Heart right ventricle (tissue), 16 donors: ENCODE measurements around the gene TNRC6B. TPM values are rescaled to one million over a fixed set of nuclear protein-coding genes. Genes with fewer than 3 reads are reported as not detected.
A peak's percentile ranks its signal among the peaks of the same experiment; 100 is the strongest.
"Not testable (repeated sequence)": the region's sequence is repeated elsewhere in the genome, so short reads cannot be mapped to it uniquely, and the experiment has no call there.

Experiments used
- ATAC-seq, 8 donors: fragments of 200-7000 bp; cut with Tn5 transposase; one replicate each; pipeline ENCODE4 v1.9.1; 2020; ENCODE audit warnings: mild to moderate bottlenecking in 8 of 8, moderate library complexity in 8 of 8, moderate number of reproducible peaks in 1 of 8
- DNase-seq, 2 donors: peaks; one replicate each; pipeline ENCODE4 v3.0.0-alpha.2; 2020
- H3K27ac ChIP-seq, 10 donors: fragments of 200-600 bp; sonication (generic) in 2 of 10; one replicate each; pipeline versions ENCODE4 v1.5.0 to v1.8.0; 2020 to 2022; ENCODE audit warnings: mild to moderate bottlenecking in 3 of 10
- H3K27me3 ChIP-seq, 7 donors: fragments of 200-600 bp; one replicate each; pipeline ENCODE4 v1.8.0; 2021 to 2022; ENCODE audit warnings: mild to moderate bottlenecking in 2 of 7
- H3K36me3 ChIP-seq, 9 donors: fragments of 200-600 bp; sonication (generic) in 1 of 9; one replicate each; pipeline versions ENCODE4 v1.5.0 to v1.8.0; 2020 to 2022; ENCODE audit warnings: mild to moderate bottlenecking in 2 of 9
- H3K4me1 ChIP-seq, 9 donors: fragments of 200-600 bp; sonication (generic) in 1 of 9; one replicate each; pipeline versions ENCODE4 v1.5.0 to v1.8.0; 2020 to 2022; ENCODE audit warnings: mild to moderate bottlenecking in 4 of 9
- H3K4me3 ChIP-seq, 10 donors: fragments of 200-600 bp; sonication (generic) in 2 of 10; one replicate each; pipeline versions ENCODE4 v1.5.0 to v1.8.0; 2020 to 2022; ENCODE audit warnings: mild to moderate bottlenecking in 7 of 10, moderate library complexity in 2 of 10
- H3K9me3 ChIP-seq, 11 donors: fragments of 200-600 bp in 10 of 11; sonication (generic) in 2 of 11; one replicate each; pipeline versions ENCODE4 v1.5.0 to v1.8.0; 2013 to 2022; ENCODE audit warnings: mild to moderate bottlenecking in 2 of 11, control low read depth in 1 of 11, moderate library complexity in 1 of 11
- WGBS, 2 donors: extraction: QIAGEN DNeasy Blood & Tissue Kit; methylation state at CpG; one replicate each; pipeline ENCODE4 v1.1.7; 2013; ENCODE audit warnings: inconsistent platforms in 1 of 2; 5-methylcytosine and 5-hydroxymethylcytosine counted together
- intact Hi-C, 10 donors: fragments of 100-400 bp; cut with DNase I; formaldehyde crosslinking; loops; one replicate each; pipeline versions ENCODE4 v1.11.1 to v1.14.2; 2022
- polyA plus RNA-seq, 2 donors: library from polyadenylated mRNA; stranded (reverse); fragments of 200-250 nt; gene quantifications; one replicate each; pipeline ENCODE4 v1.2.3, GENCODE V29; 2013
- total RNA-seq, 10 donors: library from RNA; stranded (reverse); fragmentation: NEBNext Ultra II Directional in 3 of 10; extraction: Animal tissue kit (Norgen Biotek cat#: 25700) in 3 of 10; gene quantifications; one replicate each; pipeline versions ENCODE4 v1.2.1 to v1.2.4, GENCODE V29; 2021 to 2023
- TF ChIP-seq, protein P1 (sequence below), 9 donors: fragments of 200-600 bp; sonication (generic) in 2 of 9; IDR thresholded peaks; one replicate each; pipeline versions ENCODE4 v1.5.0 to v1.8.0; 2021 to 2022; ENCODE audit warnings: antibody characterized with exemption in 9 of 9, mild to moderate bottlenecking in 5 of 9, moderate library complexity in 1 of 9
- donor health status: Arrhythmogenic right ventricular cardiomyopathy.
- donor health status: ischemic (EF 13 %, LVEDD 7.1; RV severe dilation, severe dysfunction).
- donor health status: healthy with polysubstance abuse.
- donor health status: DM: no; HTN: yes; CAD: no.
- donor health status: DM: no; HTN: no; CAD: no.
- donor health status: ischemic (EF 25% LVEDD 6.9; RV normal size, moderate dysfunction).
- donor health status: ischemic (EF 25% LVEDD 5.7; RV mildly dilated, moderate dysfunction).
- donor health status: healthy.
- donor health status: DM: yes; HTN: yes; CAD: no.
- donor health status: Ischemic cardiomyopathy.
- donor health status: ischemic (EF 35%, LVEDD 5.7; RV mildly dilated, moderate dysfunction).
- donor health status: nonischemic (EF 11% LVEDD 7.7; RV severe dilation, severe dysfunction).
- donor health status: DM: yes; HTN: yes; CAD: no.
- donor health status: PGD.
- donor health status: ischemic (EF 29% LVEDD 5.4; RV normal size, mild dysfunction).
- donor health status: nonischemic (EF 23%, LVEDD 6.1; RV moderate dilation, normal function).

Gene TNRC6B
- total and polyA plus RNA-seq, 12 donors, result 1.7 to 62.5 (median 53.9) TPM

DNA sequence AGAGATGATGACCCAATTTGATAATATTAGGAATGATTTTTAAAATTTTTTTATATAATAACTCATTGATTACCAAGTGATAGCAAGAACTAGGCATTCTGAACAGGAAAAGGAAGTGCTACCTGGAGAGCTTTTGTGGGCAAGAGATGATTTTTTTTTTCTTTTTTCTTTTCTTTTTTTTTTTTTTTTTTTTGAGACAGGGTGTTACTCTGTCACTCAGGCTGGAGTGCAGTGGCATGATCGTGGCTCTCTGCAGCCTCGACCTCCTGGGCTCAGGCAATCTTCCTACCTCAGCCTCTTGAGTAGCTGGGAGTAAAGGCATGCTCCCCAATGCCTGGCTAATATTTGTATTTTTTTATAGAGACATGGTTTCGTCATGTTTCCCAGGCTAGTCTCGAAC, 40.4 kb downstream of the TNRC6B start:
- intact Hi-C loops, result loop anchor here in 3 of 10 donors (5.0 to 10.0 kb wide), 2 partner anchors 54 to 57 kb away; no protein-coding TSS in a partner anchor

DNA sequence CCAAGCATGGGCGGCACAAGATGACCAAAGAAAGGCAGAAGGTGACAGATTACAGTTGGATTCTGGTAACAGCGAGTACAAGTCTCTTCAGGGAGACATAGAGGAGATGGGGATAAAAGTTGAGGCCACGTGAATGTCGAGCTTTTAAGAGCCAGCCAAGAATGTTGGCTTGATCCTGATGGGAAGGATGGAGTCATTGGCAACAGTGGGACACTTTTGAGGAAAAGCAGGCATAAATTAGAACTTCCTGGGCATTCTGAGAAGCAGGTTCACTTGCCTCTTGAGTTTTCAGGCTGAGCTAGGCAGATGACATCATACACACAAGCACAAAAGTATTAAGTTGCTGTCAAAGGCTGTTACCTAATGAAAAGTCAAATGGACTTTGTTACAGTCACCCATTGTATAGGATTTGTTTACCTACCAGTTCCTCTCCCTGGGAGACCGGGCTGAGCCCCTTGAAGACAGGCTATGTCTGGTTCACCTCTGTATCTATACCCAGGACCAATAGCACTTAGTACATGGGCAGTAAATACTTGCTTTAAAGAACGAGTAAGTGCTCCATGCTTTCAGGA, 41.1 kb downstream of the TNRC6B start:
- peaks cover 0 to 93% (median 69%) of the 10 kb centered on the region in 9 donors for H3K4me1 ChIP-seq

More for the DNA sequence above, 40.4 kb downstream of the TNRC6B start:
- Histone ChIP-seq H3K27me3 (no peaks in the 10 kb centered on the region), H3K9me3 (no peaks in the 10 kb centered on the region), H3K4me1 (peaks cover 0 to 94% (median 73%) of the 10 kb centered on the region in 9 donors), H3K27ac (peak overlapping the region in 1 of 10 donors; percentile 15), H3K4me3 (no peak overlapping the region), H3K36me3 (no peaks in the 10 kb centered on the region)
- DNase-seq, result no peak
- TF ChIP-seq, protein P1, sequence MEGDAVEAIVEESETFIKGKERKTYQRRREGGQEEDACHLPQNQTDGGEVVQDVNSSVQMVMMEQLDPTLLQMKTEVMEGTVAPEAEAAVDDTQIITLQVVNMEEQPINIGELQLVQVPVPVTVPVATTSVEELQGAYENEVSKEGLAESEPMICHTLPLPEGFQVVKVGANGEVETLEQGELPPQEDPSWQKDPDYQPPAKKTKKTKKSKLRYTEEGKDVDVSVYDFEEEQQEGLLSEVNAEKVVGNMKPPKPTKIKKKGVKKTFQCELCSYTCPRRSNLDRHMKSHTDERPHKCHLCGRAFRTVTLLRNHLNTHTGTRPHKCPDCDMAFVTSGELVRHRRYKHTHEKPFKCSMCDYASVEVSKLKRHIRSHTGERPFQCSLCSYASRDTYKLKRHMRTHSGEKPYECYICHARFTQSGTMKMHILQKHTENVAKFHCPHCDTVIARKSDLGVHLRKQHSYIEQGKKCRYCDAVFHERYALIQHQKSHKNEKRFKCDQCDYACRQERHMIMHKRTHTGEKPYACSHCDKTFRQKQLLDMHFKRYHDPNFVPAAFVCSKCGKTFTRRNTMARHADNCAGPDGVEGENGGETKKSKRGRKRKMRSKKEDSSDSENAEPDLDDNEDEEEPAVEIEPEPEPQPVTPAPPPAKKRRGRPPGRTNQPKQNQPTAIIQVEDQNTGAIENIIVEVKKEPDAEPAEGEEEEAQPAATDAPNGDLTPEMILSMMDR (IDR thresholded peaks at IDR 0.05), result no peak
- 82 to 90% methylated on average over 4 of the region's 4 CpGs for WGBS, 2 donors
- no peak for ATAC-seq

GRCh38 chr22:40220316-40221054, 42.8 kb downstream of the TNRC6B start:
- Histone ChIP-seq H3K4me3 (no peak overlapping the region), H3K4me1 (peaks cover 0 to 90% (median 67%) of the 10 kb centered on the region in 9 donors), H3K27ac (peak overlapping the region in 9 of 10 donors; percentile 24 to 75 (median 39)), H3K27me3 (no peaks in the 10 kb centered on the region), H3K36me3 (no peaks in the 10 kb centered on the region), H3K9me3 (no peaks in the 10 kb centered on the region)
- ATAC-seq, result peak in 7 of 8 donors; percentile 25 to 59 (median 47)
- 28 to 35% methylated on average over 8 of the region's 8 CpGs for WGBS, 2 donors
- no peak for DNase-seq
- TF ChIP-seq, protein P1 (IDR thresholded peaks at IDR 0.05), result no peak
- intact Hi-C loops, result no loop called here

More for the DNA sequence above, 41.1 kb downstream of the TNRC6B start:
- Histone ChIP-seq H3K27ac (peak overlapping the region in 1 of 10 donors; percentile 15), H3K4me3 (no peak overlapping the region), H3K9me3 (no peaks in the 10 kb centered on the region), H3K36me3 (no peaks in the 10 kb centered on the region), H3K27me3 (no peaks in the 10 kb centered on the region)
- TF ChIP-seq, protein P1 (IDR thresholded peaks at IDR 0.05), result no peak
- WGBS, 2 donors, result 71 to 72% methylated on average over 6 of the region's 6 CpGs
- intact Hi-C loops, result loop anchor here in 3 of 10 donors (5.0 to 10.0 kb wide), 2 partner anchors 53 to 56 kb away; no protein-coding TSS in a partner anchor
- ATAC-seq (no peak), DNase-seq (no peak)

DNA sequence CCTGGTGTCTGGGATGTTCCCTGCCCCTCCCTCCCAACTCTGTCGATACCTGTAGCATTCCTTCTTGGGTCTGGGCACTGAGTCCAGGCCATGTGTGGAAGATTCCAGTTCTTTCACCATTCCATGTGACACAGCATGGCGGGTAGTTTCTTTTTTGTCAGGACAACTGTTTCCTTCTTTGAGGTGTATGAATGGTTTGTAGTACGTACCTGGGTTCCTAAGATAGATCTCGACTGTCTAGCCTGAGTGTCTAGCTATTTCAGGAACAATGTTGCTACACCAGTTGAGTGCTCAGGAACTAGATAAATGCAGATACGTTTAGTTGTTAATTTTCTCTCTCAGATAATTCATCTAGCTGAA, 43.3 kb downstream of the TNRC6B start:
- DNase-seq, result no peak
- peak in 4 of 8 donors; percentile 4 to 25 (median 18) for ATAC-seq
- no peak overlapping the region for H3K4me3 ChIP-seq

DNA sequence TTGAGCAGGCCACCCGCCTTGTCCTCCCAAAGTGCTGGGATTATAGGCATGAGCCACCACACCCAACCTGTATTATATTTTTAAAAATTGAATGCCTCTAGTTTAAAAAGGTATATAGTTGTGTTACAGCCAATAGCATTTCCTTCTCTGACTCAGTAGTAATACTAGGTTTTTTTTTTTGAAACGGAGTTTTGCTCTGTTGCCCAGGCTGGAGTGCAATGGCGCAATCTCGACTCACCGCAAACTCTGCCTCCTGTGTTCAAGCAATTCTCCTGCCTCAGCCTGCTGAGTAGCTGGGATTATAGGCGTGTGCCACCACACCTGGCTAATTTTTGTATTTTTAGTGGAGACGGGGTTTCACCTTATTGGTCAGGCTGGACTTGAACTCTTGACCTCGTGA, 45.3 kb downstream of the TNRC6B start:
- H3K27ac ChIP-seq, intact Hi-C loops, DNase-seq, H3K9me3 ChIP-seq, ATAC-seq, H3K4me3 ChIP-seq, H3K27me3 ChIP-seq, H3K36me3 ChIP-seq: not testable (repeated sequence)
- peaks cover 0 to 83% (median 58%) of the 10 kb centered on the region in 9 donors for H3K4me1 ChIP-seq
- 94 to 95% methylated on average over 8 of the region's 8 CpGs for WGBS, 2 donors

More for the DNA sequence above, 43.3 kb downstream of the TNRC6B start:
- TF ChIP-seq, protein P1 (IDR thresholded peaks at IDR 0.05), result no peak
- intact Hi-C loops, result no loop called here
- no peaks in the 10 kb centered on the region for H3K36me3 ChIP-seq
- WGBS, 2 donors, result 48 to 61% methylated on average over 5 of the region's 5 CpGs
- peak overlapping the region in 9 of 10 donors; percentile 24 to 75 (median 39) for H3K27ac ChIP-seq
- no peaks in the 10 kb centered on the region for H3K27me3 ChIP-seq
- H3K4me1 ChIP-seq, result peaks cover 0 to 90% (median 61%) of the 10 kb centered on the region in 9 donors
- H3K9me3 ChIP-seq, result no peaks in the 10 kb centered on the region
